Measurements from ENCODE around the gene MLLT1.

The MLLT1 gene

GRCh38 chr19:6161271-6161850, 118.4 kb downstream of the MLLT1 start:
- DNase-seq (ENCODE audit: low read depth in 2 of 2), result peak in 1 of 2 donors; percentile 37

Data from stimulated activated CD8-positive, alpha-beta memory T cell treated with anti-CD3 and anti-CD28 coated beads, Interleukin-15, amount 100 ng/mL, for 4 hours (primary cell).